Muscle layer of duodenum (tissue), 2 donors: ENCODE data around the gene GLIS2.

Experiments used
- H3K27ac ChIP-seq: one replicate; pipeline ENCODE4 v1.7.0; 2013; ENCODE audit warnings: mild to moderate bottlenecking, low read length
- H3K27me3 ChIP-seq: one replicate; pipeline ENCODE4 v1.7.0; 2013; ENCODE audit warnings: low read depth, mild to moderate bottlenecking, control low read depth, low read length
- H3K36me3 ChIP-seq, 2 donors: one replicate each; pipeline ENCODE4 v1.7.0; 2013; ENCODE audit warnings: low read length in 2 of 2, control low read depth in 1 of 2, mild to moderate bottlenecking in 1 of 2; ENCODE audit not compliant: insufficient read depth in 2 of 2, control insufficient read depth in 1 of 2
- H3K4me1 ChIP-seq, 2 donors: one replicate each; pipeline ENCODE4 v1.7.0; 2013; ENCODE audit warnings: low read length in 2 of 2, mild to moderate bottlenecking in 2 of 2, control low read depth in 1 of 2, moderate library complexity in 1 of 2; ENCODE audit not compliant: insufficient read depth in 2 of 2, control insufficient read depth in 1 of 2
- H3K4me3 ChIP-seq, 2 donors: one replicate each; pipeline ENCODE4 v1.7.0; 2013; ENCODE audit warnings: low read length in 2 of 2, low read depth in 1 of 2, mild to moderate bottlenecking in 1 of 2
- H3K9me3 ChIP-seq, 2 donors: one replicate each; pipeline ENCODE4 v1.7.0; 2013; ENCODE audit warnings: low read length in 2 of 2, control low read depth in 1 of 2, mild to moderate bottlenecking in 1 of 2; ENCODE audit not compliant: control insufficient read depth in 1 of 2
- donor health status: healthy.

The GLIS2 gene

GRCh38 chr16:4323071-4323844, 7.4 kb downstream of the GLIS2 start:
- H3K36me3 ChIP-seq: no peaks in the 10 kb centered on the region
- peaks cover 4 to 68% of the 10 kb centered on the region in 2 donors for H3K4me1 ChIP-seq
- H3K4me3 ChIP-seq: no peak overlapping the region
- H3K27me3 ChIP-seq: no peaks in the 10 kb centered on the region
- H3K9me3 ChIP-seq: no peaks in the 10 kb centered on the region
- H3K27ac ChIP-seq: peak overlapping the region; percentile 60

GRCh38 chr16:4323845-4324488, 8.1 kb downstream of the GLIS2 start:
- H3K27ac ChIP-seq: peak overlapping the region; percentile 60
- H3K4me1 ChIP-seq: peaks cover 4 to 68% of the 10 kb centered on the region in 2 donors
- H3K9me3 ChIP-seq: no peaks in the 10 kb centered on the region
- no peaks in the 10 kb centered on the region for H3K27me3 ChIP-seq
- no peaks in the 10 kb centered on the region for H3K36me3 ChIP-seq
- no peak overlapping the region for H3K4me3 ChIP-seq

GRCh38 chr16:4324492-4325252, 8.8 kb downstream of the GLIS2 start:
- Histone ChIP-seq H3K27ac (no peak overlapping the region), H3K9me3 (no peaks in the 10 kb centered on the region), H3K4me1 (peaks cover 4 to 68% of the 10 kb centered on the region in 2 donors), H3K27me3 (no peaks in the 10 kb centered on the region), H3K36me3 (no peaks in the 10 kb centered on the region), H3K4me3 (no peak overlapping the region)

- Histone ChIP-seq H3K9me3 (no peaks in the 10 kb centered on the region), H3K36me3 (no peaks in the 10 kb centered on the region), H3K27me3 (no peaks in the 10 kb centered on the region), H3K27ac (no peak overlapping the region), H3K4me3 (no peak overlapping the region), H3K4me1 (peaks cover 4 to 70% of the 10 kb centered on the region in 2 donors)
Observed at GRCh38 chr16:4325253-4325758, 9.4 kb downstream of the GLIS2 start.

GRCh38 chr16:4327386-4328045, 11.6 kb downstream of the GLIS2 start:
- Histone ChIP-seq H3K4me1 (peaks cover 4 to 70% of the 10 kb centered on the region in 2 donors), H3K9me3 (no peaks in the 10 kb centered on the region), H3K4me3 (peak overlapping the region; percentile 42 to 66), H3K36me3 (no peaks in the 10 kb centered on the region), H3K27ac (no peak overlapping the region), H3K27me3 (no peaks in the 10 kb centered on the region)

- Histone ChIP-seq H3K4me1 (peaks cover 4 to 63% of the 10 kb centered on the region in 2 donors), H3K4me3 (peak overlapping the region; percentile 42 to 66), H3K36me3 (no peaks in the 10 kb centered on the region), H3K27me3 (no peaks in the 10 kb centered on the region), H3K9me3 (no peaks in the 10 kb centered on the region), H3K27ac (peak overlapping the region; percentile 16)
Observed at GRCh38 chr16:4328046-4328781, 12.3 kb downstream of the GLIS2 start.

GRCh38 chr16:4328782-4329775, 13.2 kb downstream of the GLIS2 start:
- Histone ChIP-seq H3K4me3 (peak overlapping the region in 1 of 2 donors; percentile 66), H3K27ac (peak overlapping the region; percentile 16), H3K36me3 (no peaks in the 10 kb centered on the region), H3K27me3 (no peaks in the 10 kb centered on the region), H3K4me1 (peaks cover 4 to 55% of the 10 kb centered on the region in 2 donors), H3K9me3 (no peaks in the 10 kb centered on the region)

GRCh38 chr16:4330277-4330874, 14.5 kb downstream of the GLIS2 start:
- H3K27me3 ChIP-seq: no peaks in the 10 kb centered on the region
- no peak overlapping the region for H3K4me3 ChIP-seq
- no peaks in the 10 kb centered on the region for H3K9me3 ChIP-seq
- peaks cover 0 to 42% of the 10 kb centered on the region in 2 donors for H3K4me1 ChIP-seq
- peaks cover 0 to 8% of the 10 kb centered on the region in 2 donors for H3K36me3 ChIP-seq
- H3K27ac ChIP-seq: no peak overlapping the region

- H3K4me1 ChIP-seq: peaks cover 0 to 36% of the 10 kb centered on the region in 2 donors
- peaks cover 0 to 21% of the 10 kb centered on the region in 2 donors for H3K36me3 ChIP-seq
- no peak overlapping the region for H3K27ac ChIP-seq
- no peaks in the 10 kb centered on the region for H3K27me3 ChIP-seq
- no peak overlapping the region for H3K4me3 ChIP-seq
- H3K9me3 ChIP-seq: no peaks in the 10 kb centered on the region
Observed at GRCh38 chr16:4332083-4332482, 16.2 kb downstream of the GLIS2 start.
